ENCODE measurements around the gene ABCC8. TPM values are rescaled to one million over a fixed set of nuclear protein-coding genes. Genes with fewer than 3 reads are reported as not detected.

Gene ABCC8
- total RNA-seq, 1 experiment from 2014 or later: 7.3 TPM

- no peak for TF ChIP-seq CREB1 (CRISPR knock-in tag; IDR thresholded peaks at IDR 0.05)
Observed at GRCh38 chr11:17387811-17388210, 88.8 kb downstream of the ABCC8 start (continued).

- POLR2A ChIA-PET: interaction anchor here (0.7 kb wide), 1 partner anchor 121 kb away, joined by 3 read pairs; no protein-coding TSS in a partner anchor
- no peak for ATAC-seq
- Mint-ChIP-seq H3K27ac (no peak overlapping the region), H3K4me1 (peaks cover 6% of the 10 kb centered on the region), H3K9me3 (no peaks in the 10 kb centered on the region), H3K27me3 (ENCODE audit: low read depth) (peaks cover 20% of the 10 kb centered on the region), H3K36me3 (peaks cover 10% of the 10 kb centered on the region; the same call in 1 of the 2 replicates), H3K4me3 (peak overlapping the region; percentile 45)
- DNase-seq (ENCODE audit: low spot score): no peak
- CTCF ChIA-PET: interaction anchor here (0.6 to 8.0 kb wide), 25 partner anchors 12 to 161 kb away, joined by 3 to 203 read pairs (median 5); partner anchors contain the start of genes ABCC8, OTOG and USH1C
- TF ChIP-seq ZNF671 (CRISPR knock-in tag; IDR thresholded peaks at IDR 0.05) (no peak), ATF1 (CRISPR knock-in tag; IDR thresholded peaks at IDR 0.05) (no peak), ZNF263 (CRISPR knock-in tag; IDR thresholded peaks at IDR 0.05; ENCODE audit: low read depth) (no peak), IRF1 (CRISPR knock-in tag; IDR thresholded peaks at IDR 0.05) (no peak), IRF2 (CRISPR knock-in tag; IDR thresholded peaks at IDR 0.05; ENCODE audit: borderline replicate concordance, low read depth) (no peak), PREB (CRISPR knock-in tag; IDR thresholded peaks at IDR 0.05; ENCODE audit: borderline replicate concordance) (no peak), JUN (CRISPR knock-in tag; IDR thresholded peaks at IDR 0.05) (no peak), HMGA2 (CRISPR knock-in tag; IDR thresholded peaks at IDR 0.05) (no peak), CREM (CRISPR knock-in tag; IDR thresholded peaks at IDR 0.05) (no peak), TEAD4 (CRISPR knock-in tag; IDR thresholded peaks at IDR 0.05) (no peak), CTCF (IDR thresholded peaks at IDR 0.05) (no peak), ZNF138 (CRISPR knock-in tag; conservative IDR thresholded peaks at IDR 0.05) (no peak), ZNF219 (CRISPR knock-in tag; IDR thresholded peaks at IDR 0.05; ENCODE audit: borderline replicate concordance) (no peak)
Observed at GRCh38 chr11:17387254-17387653, 89.4 kb downstream of the ABCC8 start.

GRCh38 chr11:17386331-17387084, 90.1 kb downstream of the ABCC8 start:
- ChIA-PET POLR2A (interaction anchor here (0.6 to 0.7 kb wide), 2 partner anchors 23 to 121 kb away, joined by 3 read pairs; no protein-coding TSS in a partner anchor), CTCF (interaction anchor here (0.6 to 8.0 kb wide), 25 partner anchors 11 to 162 kb away, joined by 3 to 203 read pairs (median 5); partner anchors contain the start of genes ABCC8, OTOG and USH1C)
- Mint-ChIP-seq H3K4me3 (no peak overlapping the region), H3K9me3 (no peaks in the 10 kb centered on the region), H3K4me1 (peaks cover 6% of the 10 kb centered on the region), H3K36me3 (peaks cover 10% of the 10 kb centered on the region; the same call in 1 of the 2 replicates), H3K27ac (no peak overlapping the region), H3K27me3 (ENCODE audit: low read depth) (peaks cover 19% of the 10 kb centered on the region)
- DNase-seq (ENCODE audit: low spot score): peak; percentile 67
- TF ChIP-seq MAX (CRISPR knock-in tag; IDR thresholded peaks at IDR 0.05) (peak; percentile 61; the same call in 1 of the 2 replicates), TCF7 (CRISPR knock-in tag; IDR thresholded peaks at IDR 0.05; ENCODE audit: low read depth) (no peak), CTCF (IDR thresholded peaks at IDR 0.05) (peak; percentile 61)
- peak; percentile 35 for ATAC-seq

All from WTC11 (cell line).